Measurements from ENCODE around the gene CCDC142. TPM values are rescaled to one million over a fixed set of nuclear protein-coding genes. Genes with fewer than 3 reads are reported as not detected.

CCDC142 gene
- total and polyA plus RNA-seq, 10 of the 15 experiments (the other 5 are each of a cell fraction or from before 2014, with no cell fraction given), result 0.93 to 16.9 (median 9.0) TPM

- peaks cover 7% of the 10 kb centered on the region for H3K4me1 ChIP-seq (ENCODE audit: control insufficient read depth, insufficient read depth, low read length)
- POLR2A ChIA-PET, result interaction anchor here (0.7 kb wide), 1 partner anchor 103 kb away, joined by 3 read pairs; no protein-coding TSS in a partner anchor
- peaks cover 2 to 5% of the 10 kb centered on the region in 2 experiments; a peak in 3 of 4 replicates for H3K36me3 ChIP-seq (ENCODE audit: control insufficient read depth in 2 of 2, insufficient read depth in 2 of 2, low read length in 1 of 2)
- H3K27ac ChIP-seq (ENCODE audit: control insufficient read depth, insufficient read depth), result no peak overlapping the region
- H3K4me2 ChIP-seq (ENCODE audit: control insufficient read depth, insufficient read depth), result no peak overlapping the region
- no peaks in the 10 kb centered on the region; the same call in 1 of the 2 replicates for H4K20me1 ChIP-seq (ENCODE audit: control insufficient read depth, insufficient read depth)
- SMC1A ChIA-PET (ENCODE audit: uncharacterized antibody, unreplicated experiment), result interaction anchor here (1.5 kb wide), 1 partner anchor 99 kb away, joined by 5 read pairs; no protein-coding TSS in a partner anchor
- H3K27me3 ChIP-seq (replicated peaks in 1 of 2; ENCODE audit: control insufficient read depth in 2 of 2, insufficient read depth in 2 of 2, low read length in 1 of 2), result no peaks in the 10 kb centered on the region; a peak in 1 of 4 replicates
- H3K79me2 ChIP-seq (ENCODE audit: control insufficient read depth, insufficient read depth, low read length), result peaks cover 21% of the 10 kb centered on the region
- intact Hi-C loops (cut with micrococcal nuclease; ENCODE audit: unreplicated experiment) (no loop called here), in situ Hi-C loops (cut with MboI) (loop anchor here (10.0 kb wide), 1 partner anchor 99 kb away; no protein-coding TSS in a partner anchor)
- H2AFZ ChIP-seq (ENCODE audit: control insufficient read depth, low read depth, low read length), result no peak overlapping the region
- ATAC-seq (no peak), DNase-seq (ENCODE audit: low read depth, low spot score) (no peak), FAIRE-seq (no peak)
- CTCF ChIA-PET, result interaction anchor here (19.4 kb wide), 1 partner anchor 102 kb away, joined by 280 read pairs; no protein-coding TSS in a partner anchor
- no TSS peak for BruUV-seq (replicated peaks)
- H3K4me3 ChIP-seq, result no peak overlapping the region
- H3K9ac ChIP-seq (ENCODE audit: control insufficient read depth, insufficient read depth, low read length), result no peak overlapping the region
- RAD21 ChIA-PET (ENCODE audit: unreplicated experiment), result interaction anchor here (0.8 kb wide), 1 partner anchor 99 kb away, joined by 4 read pairs; no protein-coding TSS in a partner anchor
- 90% methylated on average over 2 of the region's 2 CpGs for WGBS (ENCODE audit: insufficient coverage, insufficient replicate concordance, low lambda C conversion rate, missing lambda C conversion rate)
- no peaks in the 10 kb centered on the region for H3K9me3 ChIP-seq (replicated peaks; ENCODE audit: control insufficient read depth, insufficient read depth, low read length)
- TF ChIP-seq CTCF (IDR thresholded peaks at IDR 0.05 in 2 of 3, conservative IDR thresholded peaks at IDR 0.05 in 1 of 3; ENCODE audit: control insufficient read depth in 2 of 3, extremely low read depth in 1 of 3, insufficient read depth in 1 of 3, low read depth in 3 of 3, low read length in 3 of 3) (no peak), MLLT1 (IDR thresholded peaks at IDR 0.05) (no peak), ASH2L (IDR thresholded peaks at IDR 0.05; ENCODE audit: borderline replicate concordance, low read depth) (no peak), ZNF592 (IDR thresholded peaks at IDR 0.05) (no peak), POLR2A (IDR thresholded peaks at IDR 0.05; ENCODE audit: low read depth, low read length) (no peak)
Measured at GRCh38 chr2:74486141-74486540, 3.3 kb upstream of the CCDC142 start.

All from GM12878 (cell line).